AG09319 (cell line): ENCODE measurements around the gene PEPD.

Source experiments
- DNase-seq: peaks from one replicate; pipeline ENCODE4 v3.0.0-alpha.2; 2010; ENCODE audit warnings: low read depth; ENCODE audit errors: extremely low read depth
- CTCF ChIP-seq: IDR thresholded peaks from 2 replicates; pipeline ENCODE4 v1.5.1; 2011; ENCODE audit warnings: low read depth, mild to moderate bottlenecking, inconsistent platforms, low read length, moderate library complexity

The PEPD gene

GRCh38 chr19:33528404-33528803 is 6.8 kb upstream of the PEPD start:
- no peak for DNase-seq
- TF ChIP-seq CTCF: no peak

- TF ChIP-seq CTCF: no peak
- no peak for DNase-seq
These were observed 5.5 kb upstream of the PEPD start for GRCh38 chr19:33527125-33527524.

GRCh38 chr19:33524024-33524664 is 2.6 kb upstream of the PEPD start:
- no peak for DNase-seq
- TF ChIP-seq CTCF: no peak

GRCh38 chr19:33523167-33523566 is 1.6 kb upstream of the PEPD start:
- no peak for TF ChIP-seq CTCF
- DNase-seq: no peak

GRCh38 chr19:33522371-33522662 is 726 bp upstream of the PEPD start:
- no peak for TF ChIP-seq CTCF
- DNase-seq: no peak

GRCh38 chr19:33520844-33521479 is 629 bp downstream of the PEPD start:
- TF ChIP-seq CTCF: no peak
- DNase-seq: no peak

GRCh38 chr19:33520048-33520643 is 1.4 kb downstream of the PEPD start:
- no peak for DNase-seq
- TF ChIP-seq CTCF: no peak
